ENCODE data around the gene STK32B. TPM values are rescaled to one million over a fixed set of nuclear protein-coding genes. Genes with fewer than 3 reads are reported as not detected.
"Not testable (repeated sequence)": the region's sequence is repeated elsewhere in the genome, so short reads cannot be mapped to it uniquely, and the experiment has no call there.

STK32B gene
- total RNA-seq, 2 experiments from 2014 or later: not detected

- Histone ChIP-seq H3K9me3 (ENCODE audit: low read length) (no peaks in the 10 kb centered on the region), H2AFZ (ENCODE audit: low read length) (no peak overlapping the region), H3K36me3 (ENCODE audit: insufficient read depth, low read length) (no peaks in the 10 kb centered on the region), H3K9me2 (ENCODE audit: insufficient read depth, low read length) (no peaks in the 10 kb centered on the region), H3K4me2 (ENCODE audit: low read length) (no peak overlapping the region), H3K4me3 (ENCODE audit: low read depth, low read length, poor library complexity, severe bottlenecking) (no peak overlapping the region), H4K20me1 (ENCODE audit: insufficient read depth, low read length) (0 out of 2 replicates have a peak, but pooled peaks cover 3% of the 10 kb centered on the region), H3K27ac (ENCODE audit: low read depth, low read length, poor library complexity, severe bottlenecking) (no peak overlapping the region), H3K4me1 (ENCODE audit: insufficient read depth, low read length, poor library complexity, severe bottlenecking) (no peaks in the 10 kb centered on the region), H3K79me2 (ENCODE audit: insufficient read depth, low read depth, low read length) (no peaks in the 10 kb centered on the region)
- ChIA-PET CTCF (ENCODE audit: unreplicated experiment) (no interaction called here), POLR2A (no interaction called here)
- BruUV-seq (replicated peaks): no TSS peak
- intact Hi-C loops (cut with micrococcal nuclease; ENCODE audit: unreplicated experiment): no loop called here
- no peak for DNase-seq (ENCODE audit: low spot score)
- TF ChIP-seq EZH2phosphoT487 (IDR thresholded peaks at IDR 0.05; ENCODE audit: borderline replicate concordance, low read depth, low read length) (no peak), CTCF (conservative IDR thresholded peaks at IDR 0.05; ENCODE audit: low read length) (no peak)
These were observed 240.8 kb downstream of the STK32B start for GRCh38 chr4:5292101-5292500.

DNA sequence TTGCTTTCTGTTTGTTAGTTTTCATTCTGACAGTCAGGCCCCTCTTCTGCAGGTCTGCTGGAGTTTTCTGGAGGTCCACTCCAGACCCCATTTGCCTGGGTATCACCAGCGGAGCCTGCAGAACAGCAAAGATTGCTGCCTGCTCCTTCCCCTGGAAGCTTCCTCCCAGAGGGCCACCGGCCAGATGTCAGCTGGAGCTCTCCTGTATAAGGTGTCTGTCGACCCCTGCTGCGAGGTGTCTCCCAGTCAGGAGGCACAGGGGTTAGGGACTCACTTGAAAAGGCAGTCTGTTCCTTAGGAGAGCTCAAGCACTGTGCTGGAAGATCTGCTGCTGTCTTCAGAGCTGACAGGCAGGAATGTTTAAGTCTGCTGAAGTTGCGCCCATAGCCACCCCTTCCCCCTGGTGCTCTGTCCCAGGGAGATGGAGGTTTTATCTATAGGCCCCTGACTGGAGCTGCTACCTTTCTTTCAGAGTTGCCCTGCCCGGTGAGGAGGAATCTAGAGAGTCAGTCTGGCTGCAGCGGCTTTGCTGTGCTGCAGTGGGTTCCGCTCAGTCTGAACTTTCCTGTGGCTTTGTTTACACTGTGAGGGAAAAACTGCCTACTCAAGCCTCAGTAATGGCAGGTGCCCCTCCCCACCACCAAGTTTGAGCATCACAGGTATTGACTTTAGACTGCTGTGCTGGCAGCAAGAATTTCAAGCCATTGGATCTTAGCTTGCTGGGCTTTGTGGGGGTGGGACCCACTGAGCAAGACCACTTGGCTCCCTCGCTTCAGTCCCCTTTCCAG is 246.9 kb downstream of the STK32B start:
- POLR2A ChIA-PET; H3K4me2 ChIP-seq (ENCODE audit: low read length); H3K9me3 ChIP-seq (ENCODE audit: low read length); H3K4me3 ChIP-seq (ENCODE audit: low read depth, low read length, poor library complexity, severe bottlenecking); H3K4me1 ChIP-seq (ENCODE audit: insufficient read depth, low read length, poor library complexity, severe bottlenecking); H3K27ac ChIP-seq (ENCODE audit: low read depth, low read length, poor library complexity, severe bottlenecking); H2AFZ ChIP-seq (ENCODE audit: low read length); H3K9me2 ChIP-seq (ENCODE audit: insufficient read depth, low read length); BruUV-seq (replicated peaks); H3K79me2 ChIP-seq (ENCODE audit: insufficient read depth, low read depth, low read length); DNase-seq (ENCODE audit: low spot score); CTCF ChIA-PET (ENCODE audit: unreplicated experiment); H3K36me3 ChIP-seq (ENCODE audit: insufficient read depth, low read length); intact Hi-C loops (cut with micrococcal nuclease; ENCODE audit: unreplicated experiment); H4K20me1 ChIP-seq (ENCODE audit: insufficient read depth, low read length): not testable (repeated sequence)

GRCh38 chr4:5300283-5300682 is 249.0 kb downstream of the STK32B start:
- intact Hi-C loops (cut with micrococcal nuclease; ENCODE audit: unreplicated experiment): no loop called here
- no peak overlapping the region for H3K4me3 ChIP-seq (ENCODE audit: low read depth, low read length, poor library complexity, severe bottlenecking)
- POLR2A ChIA-PET: interaction anchor here (1.2 kb wide), 1 partner anchor 14 kb away, joined by 6 read pairs; no protein-coding TSS in a partner anchor

More at GRCh38 chr4:5300283-5300682, 249.0 kb downstream of the STK32B start:
- Histone ChIP-seq H4K20me1 (ENCODE audit: insufficient read depth, low read length) (no peaks in the 10 kb centered on the region), H3K79me2 (ENCODE audit: insufficient read depth, low read depth, low read length) (no peaks in the 10 kb centered on the region), H3K4me2 (ENCODE audit: low read length) (no peak overlapping the region), H3K9me2 (ENCODE audit: insufficient read depth, low read length) (no peaks in the 10 kb centered on the region), H3K4me1 (ENCODE audit: insufficient read depth, low read length, poor library complexity, severe bottlenecking) (no peaks in the 10 kb centered on the region), H3K36me3 (ENCODE audit: insufficient read depth, low read length) (no peaks in the 10 kb centered on the region), H2AFZ (ENCODE audit: low read length) (no peak overlapping the region), H3K9me3 (ENCODE audit: low read length) (no peaks in the 10 kb centered on the region), H3K27ac (ENCODE audit: low read depth, low read length, poor library complexity, severe bottlenecking) (no peak overlapping the region)
- BruUV-seq (replicated peaks): no TSS peak
- CTCF ChIA-PET (ENCODE audit: unreplicated experiment): no interaction called here
- TF ChIP-seq EZH2phosphoT487 (IDR thresholded peaks at IDR 0.05; ENCODE audit: borderline replicate concordance, low read depth, low read length): no peak
- no peak for TF ChIP-seq CTCF (conservative IDR thresholded peaks at IDR 0.05; ENCODE audit: low read length)
- DNase-seq (ENCODE audit: low spot score): no peak
